Duodenal mucosa (tissue), 2 donors: Measurements from ENCODE around the gene NKD1.
"Not testable (repeated sequence)": the region's sequence is repeated elsewhere in the genome, so short reads cannot be mapped to it uniquely, and the experiment has no call there.

ENCODE experiments used
- H3K27ac ChIP-seq: one replicate; pipeline ENCODE4 v1.7.0; 2013; ENCODE audit warnings: low read depth, low read length
- H3K27me3 ChIP-seq, 2 donors: one replicate each; pipeline ENCODE4 v1.7.0; 2013; ENCODE audit warnings: low read length in 2 of 2, control low read depth in 1 of 2; ENCODE audit not compliant: insufficient read depth in 2 of 2, control insufficient read depth in 1 of 2
- H3K36me3 ChIP-seq, 2 donors: one replicate each; pipeline ENCODE4 v1.7.0; 2013; ENCODE audit warnings: low read length in 2 of 2, control low read depth in 1 of 2; ENCODE audit not compliant: insufficient read depth in 2 of 2, control insufficient read depth in 1 of 2
- H3K4me1 ChIP-seq, 2 donors: one replicate each; pipeline ENCODE4 v1.7.0; 2013; ENCODE audit warnings: low read length in 2 of 2, control low read depth in 1 of 2; ENCODE audit not compliant: insufficient read depth in 2 of 2, control insufficient read depth in 1 of 2
- H3K4me3 ChIP-seq, 2 donors: one replicate each; pipeline ENCODE4 v1.7.0; 2013; ENCODE audit warnings: low read length in 2 of 2, low read depth in 1 of 2
- H3K9ac ChIP-seq, 2 donors: one replicate each; pipeline ENCODE4 v1.7.0; 2013; ENCODE audit warnings: low read length in 2 of 2, low read depth in 1 of 2
- H3K9me3 ChIP-seq, 2 donors: one replicate each; pipeline ENCODE4 v1.7.0; 2013; ENCODE audit warnings: low read length in 2 of 2, control low read depth in 1 of 2; ENCODE audit not compliant: control insufficient read depth in 1 of 2

The NKD1 gene

GRCh38 chr16:50536258-50536645 lies 11.9 kb upstream of the NKD1 start:
- not testable (repeated sequence) for H3K4me3 ChIP-seq, H3K9ac ChIP-seq, H3K27ac ChIP-seq, H3K27me3 ChIP-seq, H3K36me3 ChIP-seq, H3K9me3 ChIP-seq, H3K4me1 ChIP-seq

- no peaks in the 10 kb centered on the region for H3K4me1 ChIP-seq
- H3K4me3 ChIP-seq: no peak overlapping the region
- no peak overlapping the region for H3K27ac ChIP-seq
- H3K36me3 ChIP-seq: no peaks in the 10 kb centered on the region
- H3K9ac ChIP-seq: no peak overlapping the region
- no peaks in the 10 kb centered on the region for H3K27me3 ChIP-seq
- H3K9me3 ChIP-seq: no peaks in the 10 kb centered on the region
Observed at GRCh38 chr16:50537533-50538290, 10.5 kb upstream of the NKD1 start.

- Histone ChIP-seq H3K4me1 (no peaks in the 10 kb centered on the region), H3K4me3 (no peak overlapping the region), H3K27ac (no peak overlapping the region), H3K27me3 (no peaks in the 10 kb centered on the region), H3K9ac (no peak overlapping the region), H3K36me3 (no peaks in the 10 kb centered on the region), H3K9me3 (no peaks in the 10 kb centered on the region)
Observed at GRCh38 chr16:50538411-50539052, 9.7 kb upstream of the NKD1 start.

- H3K9me3 ChIP-seq: no peaks in the 10 kb centered on the region
- no peaks in the 10 kb centered on the region for H3K36me3 ChIP-seq
- H3K9ac ChIP-seq: no peak overlapping the region
- H3K27ac ChIP-seq: no peak overlapping the region
- H3K4me3 ChIP-seq: no peak overlapping the region
- no peaks in the 10 kb centered on the region for H3K27me3 ChIP-seq
- H3K4me1 ChIP-seq: no peaks in the 10 kb centered on the region
Observed at GRCh38 chr16:50539053-50539695, 9.0 kb upstream of the NKD1 start.

- Histone ChIP-seq H3K27ac (no peak overlapping the region), H3K27me3 (peaks cover 0 to 1% of the 10 kb centered on the region in 2 donors), H3K4me3 (no peak overlapping the region), H3K9me3 (no peaks in the 10 kb centered on the region), H3K9ac (no peak overlapping the region), H3K36me3 (no peaks in the 10 kb centered on the region), H3K4me1 (no peaks in the 10 kb centered on the region)
Observed at GRCh38 chr16:50539822-50540710, 8.1 kb upstream of the NKD1 start.

- Histone ChIP-seq H3K4me1 (no peaks in the 10 kb centered on the region), H3K36me3 (no peaks in the 10 kb centered on the region), H3K4me3 (no peak overlapping the region), H3K9me3 (no peaks in the 10 kb centered on the region), H3K27me3 (peaks cover 0 to 7% of the 10 kb centered on the region in 2 donors), H3K27ac (no peak overlapping the region), H3K9ac (no peak overlapping the region)
Observed at GRCh38 chr16:50540711-50541007, 7.5 kb upstream of the NKD1 start.

GRCh38 chr16:50542703-50543102 lies 5.5 kb upstream of the NKD1 start:
- Histone ChIP-seq H3K9ac (no peak overlapping the region), H3K27me3 (peaks cover 0 to 15% of the 10 kb centered on the region in 2 donors), H3K9me3 (no peaks in the 10 kb centered on the region)

GRCh38 chr16:50546125-50546524 lies 2.1 kb upstream of the NKD1 start:
- Histone ChIP-seq H3K27me3 (peaks cover 7 to 30% of the 10 kb centered on the region in 2 donors), H3K4me1 (no peaks in the 10 kb centered on the region), H3K36me3 (no peaks in the 10 kb centered on the region), H3K9ac (no peak overlapping the region), H3K4me3 (no peak overlapping the region), H3K9me3 (no peaks in the 10 kb centered on the region), H3K27ac (no peak overlapping the region)

More at GRCh38 chr16:50542703-50543102, 5.5 kb upstream of the NKD1 start:
- H3K4me1 ChIP-seq: no peaks in the 10 kb centered on the region
- no peak overlapping the region for H3K4me3 ChIP-seq
- no peaks in the 10 kb centered on the region for H3K36me3 ChIP-seq
- H3K27ac ChIP-seq: no peak overlapping the region

GRCh38 chr16:50547340-50548124 lies 664 bp upstream of the NKD1 start:
- Histone ChIP-seq H3K9me3 (no peaks in the 10 kb centered on the region), H3K27ac (no peak overlapping the region), H3K36me3 (no peaks in the 10 kb centered on the region), H3K4me1 (no peaks in the 10 kb centered on the region), H3K27me3 (peaks cover 7 to 30% of the 10 kb centered on the region in 2 donors), H3K9ac (no peak overlapping the region), H3K4me3 (peak overlapping the region; percentile 70 to 78)
